Trophoblast cell (in vitro differentiated cells and primary cell): ENCODE measurements around the gene HERC2.
"Not testable (repeated sequence)": the region's sequence is repeated elsewhere in the genome, so short reads cannot be mapped to it uniquely, and the experiment has no call there.

ENCODE experiments used
- DNase-seq, 2 donors: peaks; one replicate each; pipeline ENCODE4 v3.0.0-alpha.2; 2016
- H2AFZ ChIP-seq: 2 replicates; pipeline ENCODE4 v1.6.1; 2013; ENCODE audit warnings: low read length, moderate library complexity, mild to moderate bottlenecking; ENCODE audit not compliant: insufficient read depth, poor library complexity
- H2AK5ac ChIP-seq: 2 replicates; pipeline ENCODE4 v1.6.1; 2013; ENCODE audit warnings: mild to moderate bottlenecking, low read length
- H2BK120ac ChIP-seq: 2 replicates; pipeline ENCODE4 v1.6.1; 2013; ENCODE audit warnings: low read length, mild to moderate bottlenecking, moderate library complexity; ENCODE audit not compliant: insufficient read depth, poor library complexity
- H2BK12ac ChIP-seq: 2 replicates; pipeline ENCODE4 v1.6.1; 2013; ENCODE audit warnings: mild to moderate bottlenecking, low read length, moderate library complexity
- H2BK5ac ChIP-seq: 2 replicates; pipeline ENCODE4 v1.6.1; 2013; ENCODE audit warnings: low read length, low read depth, moderate library complexity, mild to moderate bottlenecking; ENCODE audit not compliant: poor library complexity
- H3K14ac ChIP-seq: 2 replicates; pipeline ENCODE4 v1.6.1; 2013; ENCODE audit warnings: mild to moderate bottlenecking, low read length
- H3K18ac ChIP-seq: 2 replicates; pipeline ENCODE4 v1.6.1; 2013; ENCODE audit warnings: mild to moderate bottlenecking, low read length
- H3K23ac ChIP-seq: 2 replicates; pipeline ENCODE4 v1.6.1; 2013; ENCODE audit warnings: low read length
- H3K27ac ChIP-seq: 2 replicates; pipeline ENCODE4 v1.5.1; 2013; ENCODE audit warnings: low read depth, mild to moderate bottlenecking, inconsistent platforms, low read length, moderate library complexity
- H3K27me3 ChIP-seq: 2 replicates; pipeline ENCODE4 v1.6.1; 2013; ENCODE audit warnings: inconsistent platforms, mild to moderate bottlenecking, low read length, moderate library complexity; ENCODE audit not compliant: insufficient read depth
- H3K36me3 ChIP-seq, 2 experiments: 1 replicate in 1 of 2; 2 replicates in 1 of 2; pipeline ENCODE4 v1.6.1; 2013; ENCODE audit warnings: low read length in 2 of 2, mild to moderate bottlenecking in 2 of 2, moderate library complexity in 1 of 2; ENCODE audit not compliant: insufficient read depth in 2 of 2, control insufficient read depth in 1 of 2
- H3K4ac ChIP-seq: 2 replicates; pipeline ENCODE4 v1.6.1; 2013; ENCODE audit warnings: low read depth, mild to moderate bottlenecking, low read length, moderate library complexity
- H3K4me1 ChIP-seq, 2 experiments: 1 replicate in 1 of 2; 2 replicates in 1 of 2; pipeline ENCODE4 v1.6.1; 2013; ENCODE audit warnings: low read length in 2 of 2, mild to moderate bottlenecking in 2 of 2, moderate library complexity in 1 of 2; ENCODE audit not compliant: insufficient read depth in 2 of 2, control insufficient read depth in 1 of 2
- H3K4me2 ChIP-seq: 2 replicates; pipeline ENCODE4 v1.6.1; 2013; ENCODE audit warnings: inconsistent platforms, mild to moderate bottlenecking, low read length, moderate library complexity
- H3K4me3 ChIP-seq: 2 replicates; pipeline ENCODE4 v1.5.1; 2013; ENCODE audit warnings: mild to moderate bottlenecking, low read depth, low read length, inconsistent platforms
- H3K79me1 ChIP-seq: one replicate; pipeline ENCODE4 v1.6.1; 2013; ENCODE audit warnings: low read length
- H3K79me2 ChIP-seq: 2 replicates; pipeline ENCODE4 v1.6.1; 2013; ENCODE audit warnings: low read length, mild to moderate bottlenecking; ENCODE audit not compliant: control insufficient read depth, insufficient read depth, poor library complexity
- H3K9ac ChIP-seq: 2 replicates; pipeline ENCODE4 v1.6.1; 2013; ENCODE audit warnings: mild to moderate bottlenecking, low read length
- H3K9me3 ChIP-seq: 2 replicates; pipeline ENCODE4 v1.6.1; 2013; ENCODE audit warnings: low read depth, mild to moderate bottlenecking, control low read depth, inconsistent platforms, low read length; ENCODE audit not compliant: insufficient read depth
- H4K12ac ChIP-seq: 2 replicates; pipeline ENCODE4 v1.6.1; 2013; ENCODE audit warnings: low read depth, mild to moderate bottlenecking, low read length, moderate library complexity
- H4K8ac ChIP-seq: 2 replicates; pipeline ENCODE4 v1.6.1; 2013; ENCODE audit warnings: low read depth, mild to moderate bottlenecking, low read length, moderate library complexity
- H4K91ac ChIP-seq: one replicate; pipeline ENCODE4 v1.6.1; 2013; ENCODE audit warnings: low read depth, mild to moderate bottlenecking, low read length, moderate library complexity
- WGBS: extraction: QIAGEN DNeasy Blood & Tissue Kit; methylation state at CpG from one replicate; pipeline ENCODE4 v1.1.7; 2013; ENCODE audit warnings: missing lambda C conversion rate; ENCODE audit not compliant: insufficient read length, insufficient coverage; ENCODE audit errors: extremely low coverage; 5-methylcytosine and 5-hydroxymethylcytosine counted together

The HERC2 gene

GRCh38 chr15:28203055-28203828 is 118.7 kb downstream of the HERC2 start:
- not testable (repeated sequence) for H4K12ac ChIP-seq, H3K14ac ChIP-seq

GRCh38 chr15:28202124-28202523 is 119.9 kb downstream of the HERC2 start:
- not testable (repeated sequence) for H4K12ac ChIP-seq, DNase-seq, H2BK120ac ChIP-seq, H3K23ac ChIP-seq, H2BK12ac ChIP-seq, H2AFZ ChIP-seq, H2BK5ac ChIP-seq, H4K91ac ChIP-seq, H3K27ac ChIP-seq, H3K4me2 ChIP-seq, H3K4me3 ChIP-seq, H3K14ac ChIP-seq, H3K4me1 ChIP-seq, H2AK5ac ChIP-seq, H3K79me1 ChIP-seq, H3K9me3 ChIP-seq, H3K18ac ChIP-seq, H3K9ac ChIP-seq, H3K36me3 ChIP-seq, H3K27me3 ChIP-seq, H3K4ac ChIP-seq, H3K79me2 ChIP-seq, H4K8ac ChIP-seq
- no CpG with 5 or more reads among the region's 23 CpGs for WGBS

More at GRCh38 chr15:28203055-28203828, 118.7 kb downstream of the HERC2 start:
- not testable (repeated sequence) for H3K9ac ChIP-seq, H3K9me3 ChIP-seq, H3K23ac ChIP-seq, H3K79me1 ChIP-seq, H3K27ac ChIP-seq, H2BK5ac ChIP-seq, H3K4me1 ChIP-seq, H4K8ac ChIP-seq, H3K4me3 ChIP-seq, H3K4me2 ChIP-seq, H2AFZ ChIP-seq, H2AK5ac ChIP-seq, H2BK12ac ChIP-seq, H3K79me2 ChIP-seq, H2BK120ac ChIP-seq, H3K27me3 ChIP-seq, H3K4ac ChIP-seq, H4K91ac ChIP-seq, H3K36me3 ChIP-seq, H3K18ac ChIP-seq
- DNase-seq: peak in 1 of 2 donors; percentile 39
- no CpG with 5 or more reads among the region's 18 CpGs for WGBS

GRCh38 chr15:28198215-28198614 is 123.8 kb downstream of the HERC2 start:
- H4K8ac ChIP-seq, H2AFZ ChIP-seq, H2BK5ac ChIP-seq, H3K18ac ChIP-seq, H4K12ac ChIP-seq, H3K4me2 ChIP-seq, H3K27ac ChIP-seq, H4K91ac ChIP-seq, H3K4me3 ChIP-seq, H3K14ac ChIP-seq, DNase-seq, H3K23ac ChIP-seq, H2AK5ac ChIP-seq, H3K79me2 ChIP-seq, H3K4me1 ChIP-seq, H3K9me3 ChIP-seq, H3K27me3 ChIP-seq, H3K79me1 ChIP-seq, H3K9ac ChIP-seq, H3K36me3 ChIP-seq, H2BK120ac ChIP-seq, H3K4ac ChIP-seq, H2BK12ac ChIP-seq: not testable (repeated sequence)
- no CpG with 5 or more reads among the region's 2 CpGs for WGBS

GRCh38 chr15:28197694-28198093 is 124.3 kb downstream of the HERC2 start:
- not testable (repeated sequence) for H3K79me2 ChIP-seq, H2AK5ac ChIP-seq, H3K9ac ChIP-seq, H3K23ac ChIP-seq, H3K4me2 ChIP-seq, H4K8ac ChIP-seq, H3K4me3 ChIP-seq, H3K27me3 ChIP-seq, H4K12ac ChIP-seq, DNase-seq, H2AFZ ChIP-seq, H3K36me3 ChIP-seq, H4K91ac ChIP-seq, H3K4ac ChIP-seq, H3K27ac ChIP-seq, H3K18ac ChIP-seq, H3K14ac ChIP-seq, H3K79me1 ChIP-seq, H2BK12ac ChIP-seq, H2BK5ac ChIP-seq, H2BK120ac ChIP-seq, H3K9me3 ChIP-seq, H3K4me1 ChIP-seq
- WGBS: no CpG with 5 or more reads among the region's 4 CpGs
